Measurements from ENCODE around the gene IFT43.

Gene IFT43

GRCh38 chr14:76015668-76016067 is 30.1 kb downstream of the IFT43 start:
- 94% methylated on average over 1 of the region's 1 CpG for WGBS
- H3K9me3 ChIP-seq (ENCODE audit: insufficient read depth, low read depth, low read length) = no peaks in the 10 kb centered on the region
- no peak overlapping the region for H3K27ac ChIP-seq (ENCODE audit: low read depth, low read length)
- H3K9ac ChIP-seq (ENCODE audit: low read depth, low read length) = no peak overlapping the region
- no peak overlapping the region for H3K4me3 ChIP-seq (ENCODE audit: low read length)
- H3K27me3 ChIP-seq (ENCODE audit: insufficient read depth, low read length) = no peaks in the 10 kb centered on the region
- 0 out of 2 replicates have a peak, but pooled peaks cover 8% of the 10 kb centered on the region for H3K36me3 ChIP-seq (ENCODE audit: insufficient read depth, low read length)
- H3K4me1 ChIP-seq (ENCODE audit: insufficient read depth, low read length) = peaks cover 7% of the 10 kb centered on the region; the same call in 1 of the 2 replicates

GRCh38 chr14:76019676-76020075 is 34.1 kb downstream of the IFT43 start:
- no peaks in the 10 kb centered on the region for H3K27me3 ChIP-seq (ENCODE audit: insufficient read depth, low read length)
- no peak overlapping the region for H3K27ac ChIP-seq (ENCODE audit: low read depth, low read length)
- H3K4me3 ChIP-seq (ENCODE audit: low read length) = no peak overlapping the region
- 97% methylated on average over 2 of the region's 2 CpGs for WGBS
- peaks cover 7% of the 10 kb centered on the region for H3K4me1 ChIP-seq (ENCODE audit: insufficient read depth, low read length)
- H3K9ac ChIP-seq (ENCODE audit: low read depth, low read length) = no peak overlapping the region
- peaks cover 5% of the 10 kb centered on the region for H3K36me3 ChIP-seq (ENCODE audit: insufficient read depth, low read length)
- H3K9me3 ChIP-seq (ENCODE audit: insufficient read depth, low read depth, low read length) = no peaks in the 10 kb centered on the region

GRCh38 chr14:76022991-76023390 is 37.4 kb downstream of the IFT43 start:
- H3K9me3 ChIP-seq (ENCODE audit: insufficient read depth, low read depth, low read length) = no peaks in the 10 kb centered on the region
- no peak overlapping the region for H3K4me3 ChIP-seq (ENCODE audit: low read length)
- H3K27ac ChIP-seq (ENCODE audit: low read depth, low read length) = no peak overlapping the region
- no peak overlapping the region for H3K9ac ChIP-seq (ENCODE audit: low read depth, low read length)
- H3K36me3 ChIP-seq (ENCODE audit: insufficient read depth, low read length) = peaks cover 5% of the 10 kb centered on the region
- no peaks in the 10 kb centered on the region for H3K27me3 ChIP-seq (ENCODE audit: insufficient read depth, low read length)
- peaks cover 7% of the 10 kb centered on the region for H3K4me1 ChIP-seq (ENCODE audit: insufficient read depth, low read length)
- WGBS = 98% methylated on average over 2 of the region's 2 CpGs

GRCh38 chr14:76023757-76024156 is 38.2 kb downstream of the IFT43 start:
- no peaks in the 10 kb centered on the region for H3K27me3 ChIP-seq (ENCODE audit: insufficient read depth, low read length)
- 100% methylated on average over 1 of the region's 1 CpG for WGBS
- H3K9me3 ChIP-seq (ENCODE audit: insufficient read depth, low read depth, low read length) = no peaks in the 10 kb centered on the region
- peaks cover 5% of the 10 kb centered on the region for H3K36me3 ChIP-seq (ENCODE audit: insufficient read depth, low read length)
- H3K27ac ChIP-seq (ENCODE audit: low read depth, low read length) = no peak overlapping the region
- H3K4me1 ChIP-seq (ENCODE audit: insufficient read depth, low read length) = peaks cover 7% of the 10 kb centered on the region
- no peak overlapping the region for H3K9ac ChIP-seq (ENCODE audit: low read depth, low read length)
- H3K4me3 ChIP-seq (ENCODE audit: low read length) = no peak overlapping the region

- peaks cover 5% of the 10 kb centered on the region for H3K36me3 ChIP-seq (ENCODE audit: insufficient read depth, low read length)
- H3K4me3 ChIP-seq (ENCODE audit: low read length) = no peak overlapping the region
- H3K4me1 ChIP-seq (ENCODE audit: insufficient read depth, low read length) = peaks cover 7% of the 10 kb centered on the region
- 86% methylated on average over 2 of the region's 4 CpGs for WGBS
- H3K27me3 ChIP-seq (ENCODE audit: insufficient read depth, low read length) = no peaks in the 10 kb centered on the region
- H3K27ac ChIP-seq (ENCODE audit: low read depth, low read length) = no peak overlapping the region
- no peak overlapping the region for H3K9ac ChIP-seq (ENCODE audit: low read depth, low read length)
- H3K9me3 ChIP-seq (ENCODE audit: insufficient read depth, low read depth, low read length) = no peaks in the 10 kb centered on the region
Observed at GRCh38 chr14:76024211-76024907, 38.8 kb downstream of the IFT43 start.

GRCh38 chr14:76034566-76034965 is 49.0 kb downstream of the IFT43 start:
- WGBS = 86% methylated on average over 3 of the region's 3 CpGs
- no peaks in the 10 kb centered on the region for H3K4me1 ChIP-seq (ENCODE audit: insufficient read depth, low read length)

GRCh38 chr14:76040704-76041103 is 55.1 kb downstream of the IFT43 start:
- H3K36me3 ChIP-seq (ENCODE audit: insufficient read depth, low read length) = no peaks in the 10 kb centered on the region
- H3K4me1 ChIP-seq (ENCODE audit: insufficient read depth, low read length) = no peaks in the 10 kb centered on the region
- no peaks in the 10 kb centered on the region for H3K9me3 ChIP-seq (ENCODE audit: insufficient read depth, low read depth, low read length)
- no peaks in the 10 kb centered on the region for H3K27me3 ChIP-seq (ENCODE audit: insufficient read depth, low read length)
- no peak overlapping the region for H3K4me3 ChIP-seq (ENCODE audit: low read length)
- H3K9ac ChIP-seq (ENCODE audit: low read depth, low read length) = no peak overlapping the region
- 91% methylated on average over 3 of the region's 3 CpGs for WGBS
- H3K27ac ChIP-seq (ENCODE audit: low read depth, low read length) = no peak overlapping the region

More at GRCh38 chr14:76034566-76034965, 49.0 kb downstream of the IFT43 start:
- Histone ChIP-seq H3K36me3 (ENCODE audit: insufficient read depth, low read length) (0 out of 2 replicates have a peak, but pooled peaks cover 3% of the 10 kb centered on the region), H3K9ac (ENCODE audit: low read depth, low read length) (no peak overlapping the region), H3K27me3 (ENCODE audit: insufficient read depth, low read length) (no peaks in the 10 kb centered on the region), H3K27ac (ENCODE audit: low read depth, low read length) (no peak overlapping the region), H3K9me3 (ENCODE audit: insufficient read depth, low read depth, low read length) (no peaks in the 10 kb centered on the region), H3K4me3 (ENCODE audit: low read length) (no peak overlapping the region)

- Histone ChIP-seq H3K9ac (ENCODE audit: low read depth, low read length) (no peak overlapping the region), H3K4me1 (ENCODE audit: insufficient read depth, low read length) (no peaks in the 10 kb centered on the region), H3K9me3 (ENCODE audit: insufficient read depth, low read depth, low read length) (no peaks in the 10 kb centered on the region), H3K27me3 (ENCODE audit: insufficient read depth, low read length) (no peaks in the 10 kb centered on the region), H3K4me3 (ENCODE audit: low read length) (no peak overlapping the region), H3K36me3 (ENCODE audit: insufficient read depth, low read length) (no peaks in the 10 kb centered on the region), H3K27ac (ENCODE audit: low read depth, low read length) (no peak overlapping the region)
- WGBS = 91% methylated on average over 3 of the region's 3 CpGs
Observed at GRCh38 chr14:76045773-76046172, 60.2 kb downstream of the IFT43 start.

- H3K27ac ChIP-seq (ENCODE audit: low read depth, low read length) = no peak overlapping the region
- H3K4me1 ChIP-seq (ENCODE audit: insufficient read depth, low read length) = no peaks in the 10 kb centered on the region
- no peak overlapping the region for H3K4me3 ChIP-seq (ENCODE audit: low read length)
Observed at GRCh38 chr14:76050250-76050649, 64.7 kb downstream of the IFT43 start.

GRCh38 chr14:76050797-76051392 is 65.3 kb downstream of the IFT43 start:
- Histone ChIP-seq H3K4me3 (ENCODE audit: low read length) (no peak overlapping the region), H3K27me3 (ENCODE audit: insufficient read depth, low read length) (no peaks in the 10 kb centered on the region), H3K9ac (ENCODE audit: low read depth, low read length) (no peak overlapping the region), H3K9me3 (ENCODE audit: insufficient read depth, low read depth, low read length) (no peaks in the 10 kb centered on the region), H3K27ac (ENCODE audit: low read depth, low read length) (no peak overlapping the region), H3K4me1 (ENCODE audit: insufficient read depth, low read length) (no peaks in the 10 kb centered on the region), H3K36me3 (ENCODE audit: insufficient read depth, low read length) (no peaks in the 10 kb centered on the region)
- 72% methylated on average over 3 of the region's 3 CpGs for WGBS

More at GRCh38 chr14:76050250-76050649, 64.7 kb downstream of the IFT43 start:
- 88% methylated on average over 4 of the region's 4 CpGs for WGBS
- H3K9ac ChIP-seq (ENCODE audit: low read depth, low read length) = no peak overlapping the region
- H3K27me3 ChIP-seq (ENCODE audit: insufficient read depth, low read length) = no peaks in the 10 kb centered on the region
- no peaks in the 10 kb centered on the region for H3K9me3 ChIP-seq (ENCODE audit: insufficient read depth, low read depth, low read length)
- no peaks in the 10 kb centered on the region for H3K36me3 ChIP-seq (ENCODE audit: insufficient read depth, low read length)

GRCh38 chr14:76051717-76052465 is 66.3 kb downstream of the IFT43 start:
- no peaks in the 10 kb centered on the region for H3K4me1 ChIP-seq (ENCODE audit: insufficient read depth, low read length)
- H3K27me3 ChIP-seq (ENCODE audit: insufficient read depth, low read length) = no peaks in the 10 kb centered on the region
- H3K9me3 ChIP-seq (ENCODE audit: insufficient read depth, low read depth, low read length) = no peaks in the 10 kb centered on the region
- no peak overlapping the region for H3K27ac ChIP-seq (ENCODE audit: low read depth, low read length)
- WGBS = 89% methylated on average over 12 of the region's 12 CpGs
- H3K4me3 ChIP-seq (ENCODE audit: low read length) = no peak overlapping the region
- no peaks in the 10 kb centered on the region for H3K36me3 ChIP-seq (ENCODE audit: insufficient read depth, low read length)
- no peak overlapping the region for H3K9ac ChIP-seq (ENCODE audit: low read depth, low read length)

Data from HUES64 (cell line).